ENCODE results near the gene NKAIN4. TPM values are rescaled to one million over a fixed set of nuclear protein-coding genes. Genes with fewer than 3 reads are reported as not detected.

The NKAIN4 gene
- total RNA-seq, 4 donors from 2014 or later = not detected

- H3K9me3 ChIP-seq = no peaks in the 10 kb centered on the region
- DNase-seq = no peak
- H3K4me3 ChIP-seq = no peak overlapping the region
- H3K27ac ChIP-seq = no peak overlapping the region
- no peaks in the 10 kb centered on the region for H3K36me3 ChIP-seq
- H3K27me3 ChIP-seq = peaks cover 0 to 4% of the 10 kb centered on the region in 2 donors
- TF ChIP-seq CTCF (IDR thresholded peaks at IDR 0.05) (no peak), POLR2A (IDR thresholded peaks at IDR 0.05) (no peak)
- H3K4me1 ChIP-seq = no peaks in the 10 kb centered on the region
These were observed 43.1 kb upstream of the NKAIN4 start for GRCh38 chr20:63297371-63297781.

DNA sequence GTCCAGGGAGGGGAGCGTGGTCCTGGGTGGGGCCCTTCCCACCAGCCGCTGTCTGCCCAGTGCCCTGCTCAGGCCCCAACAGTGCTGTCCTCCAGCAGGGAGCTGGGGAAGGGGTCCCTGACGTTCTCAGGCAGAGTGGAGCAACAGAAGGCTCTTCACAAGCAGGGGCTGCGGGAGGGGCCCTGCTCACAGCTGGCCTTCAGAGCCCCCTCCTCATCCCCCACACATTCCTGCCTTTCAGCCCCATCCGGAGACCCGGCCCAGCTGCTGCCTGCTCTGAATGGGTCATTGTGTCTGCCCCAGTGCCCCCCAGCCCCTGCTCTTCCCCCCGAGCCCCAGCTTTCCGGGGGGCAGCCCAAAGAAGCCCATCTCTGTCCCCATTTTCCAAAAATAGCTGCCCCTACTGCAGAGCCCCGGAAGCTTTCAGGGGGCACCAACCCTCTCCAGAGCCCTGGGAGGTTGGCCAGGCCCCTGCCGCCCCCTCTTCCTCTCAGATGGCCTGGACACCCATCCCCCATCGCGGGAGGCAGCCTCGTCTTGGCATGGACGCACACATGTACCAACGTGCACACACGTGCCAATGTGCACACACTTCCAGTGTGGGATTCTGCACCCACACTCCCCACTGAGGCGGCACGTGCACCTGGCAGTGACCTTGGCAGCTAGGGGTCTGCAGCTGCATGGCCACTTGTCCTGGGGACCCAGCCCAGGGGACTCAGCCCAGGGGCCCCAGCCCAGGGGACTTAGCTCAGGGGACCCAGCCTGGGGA lies 42.5 kb upstream of the NKAIN4 start:
- Histone ChIP-seq H3K4me1 (no peaks in the 10 kb centered on the region), H3K27me3 (peaks cover 0 to 4% of the 10 kb centered on the region in 2 donors), H3K36me3 (no peaks in the 10 kb centered on the region), H3K9me3 (no peaks in the 10 kb centered on the region), H3K27ac (no peak overlapping the region), H3K4me3 (no peak overlapping the region)
- DNase-seq = no peak
- no peak for TF ChIP-seq POLR2A (IDR thresholded peaks at IDR 0.05)
- TF ChIP-seq CTCF (IDR thresholded peaks at IDR 0.05) = no peak

- no peak overlapping the region for H3K4me3 ChIP-seq
- no peak for DNase-seq
- H3K27ac ChIP-seq = no peak overlapping the region
- H3K27me3 ChIP-seq = peaks cover 0 to 4% of the 10 kb centered on the region in 2 donors
- H3K4me1 ChIP-seq = peaks cover 0 to 4% (median 0%) of the 10 kb centered on the region in 4 donors
- TF ChIP-seq CTCF (IDR thresholded peaks at IDR 0.05) (no peak), POLR2A (IDR thresholded peaks at IDR 0.05) (no peak)
- no peaks in the 10 kb centered on the region for H3K36me3 ChIP-seq
- H3K9me3 ChIP-seq = no peaks in the 10 kb centered on the region
These were observed 41.6 kb upstream of the NKAIN4 start for GRCh38 chr20:63295846-63296245.

DNA sequence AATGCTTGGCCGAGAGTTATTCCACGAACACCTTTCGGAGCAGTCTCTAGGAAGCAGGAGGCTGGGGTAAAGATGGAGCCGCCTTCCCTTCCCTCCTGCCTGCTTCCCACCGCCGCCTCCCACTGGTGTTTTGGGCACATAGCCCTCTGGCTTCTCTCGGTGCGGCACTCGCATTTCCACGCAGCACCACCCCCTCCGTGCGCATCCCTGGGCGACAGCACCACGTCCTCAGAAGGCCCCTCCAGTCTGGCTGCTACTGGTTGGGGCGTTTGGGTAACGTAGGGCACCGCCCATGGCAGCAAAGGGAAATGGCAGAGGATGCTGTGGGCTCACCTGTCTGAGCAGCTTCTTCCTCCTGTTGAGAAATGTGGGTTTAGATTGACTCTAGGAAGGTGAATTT lies 41.2 kb upstream of the NKAIN4 start:
- H3K9me3 ChIP-seq = no peaks in the 10 kb centered on the region
- DNase-seq = no peak
- peaks cover 0 to 4% of the 10 kb centered on the region in 2 donors for H3K27me3 ChIP-seq
- no peak overlapping the region for H3K4me3 ChIP-seq
- no peak for TF ChIP-seq CTCF (IDR thresholded peaks at IDR 0.05)
- no peak for TF ChIP-seq POLR2A (IDR thresholded peaks at IDR 0.05)
- peaks cover 0 to 4% (median 0%) of the 10 kb centered on the region in 4 donors for H3K4me1 ChIP-seq
- H3K36me3 ChIP-seq = no peaks in the 10 kb centered on the region
- H3K27ac ChIP-seq = no peak overlapping the region

DNA sequence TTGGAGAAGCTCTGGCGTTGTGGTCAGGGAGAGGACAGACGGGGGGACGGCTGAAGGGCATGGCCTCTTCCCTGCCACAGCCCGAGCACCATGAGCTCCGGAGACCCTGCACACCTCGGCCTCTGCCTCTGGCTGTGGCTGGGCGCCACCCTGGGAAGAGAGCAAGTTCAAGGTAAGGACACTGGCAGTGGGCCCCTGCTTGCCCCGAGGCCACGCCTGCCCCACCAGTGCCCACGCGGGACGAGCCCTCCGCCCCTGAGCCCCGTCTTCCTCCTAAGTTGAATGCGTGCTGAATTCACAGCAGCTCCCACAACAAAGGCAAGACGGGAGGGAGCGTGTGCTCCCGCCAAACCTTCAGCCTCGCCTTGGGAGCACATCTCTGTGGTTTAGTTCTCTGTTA lies 40.8 kb upstream of the NKAIN4 start:
- H3K27me3 ChIP-seq = peaks cover 0 to 4% of the 10 kb centered on the region in 2 donors
- TF ChIP-seq CTCF (IDR thresholded peaks at IDR 0.05) (no peak), POLR2A (IDR thresholded peaks at IDR 0.05) (no peak)
- no peak overlapping the region for H3K4me3 ChIP-seq
- H3K36me3 ChIP-seq = no peaks in the 10 kb centered on the region
- H3K9me3 ChIP-seq = no peaks in the 10 kb centered on the region
- no peak for DNase-seq
- H3K4me1 ChIP-seq = peaks cover 0 to 4% (median 0%) of the 10 kb centered on the region in 4 donors
- H3K27ac ChIP-seq = no peak overlapping the region
